A549 (cell line): ENCODE data around the gene ALPP. TPM values are rescaled to one million over a fixed set of nuclear protein-coding genes. Genes with fewer than 3 reads are reported as not detected.
A peak's percentile ranks its signal among the peaks of the same experiment; 100 is the strongest.
"Not testable (repeated sequence)": the region's sequence is repeated elsewhere in the genome, so short reads cannot be mapped to it uniquely, and the experiment has no call there.

Source experiments
- ATAC-seq, 2 experiments: fragments of 200-7000 bp in 1 of 2; fragments of >200 bp in 1 of 2; cut with Nextera tagmentation in 1 of 2; cut with Tn5 transposase in 1 of 2; 3 replicates each; pipeline versions ENCODE4 v1.8.0 to v1.9.1; 2018 to 2020; ENCODE audit warnings: mild to moderate bottlenecking in 1 of 2, moderate library complexity in 1 of 2
- CTCF ChIA-PET: fragments of 300-600 bp; sonication (Branson Sonifier 250); formaldehyde crosslinking; extraction: SDS; loops from one replicate; lab custom pipeline; 2021; ENCODE audit warnings: antibody characterized with exemption, inconsistent platforms; lab: Yijun Ruan, JAX
- POLR2A ChIA-PET: fragments of 350-600 bp; formaldehyde crosslinking; extraction: SDS; loops from one replicate; lab custom pipeline; 2021; ENCODE audit warnings: antibody characterized with exemption, inconsistent platforms; lab: Yijun Ruan, JAX
- DNase-seq, 2 experiments: peaks; one replicate each; pipeline versions ENCODE4 v3.0.0 to v3.0.0-alpha.2; 2011 to 2016; ENCODE audit warnings: low read depth in 1 of 2, low spot score in 1 of 2
- FAIRE-seq: peaks from 2 replicates; lab custom pipeline; 2011; peaks lifted over from hg19 to GRCh38; lab: Jason Lieb, UNC
- H3K27ac ChIP-seq, 2 experiments: fragments of >200 bp; sonication (Bioruptor Twin); formaldehyde crosslinking; 3 replicates each; pipeline ENCODE4 v1.5.1; 2016 to 2017
- H3K4me1 ChIP-seq: fragments of >200 bp; sonication (Bioruptor Twin); formaldehyde crosslinking; 3 replicates; pipeline ENCODE4 v1.6.1; 2016
- H3K4me2 ChIP-seq: fragments of >200 bp; sonication (Bioruptor Twin); formaldehyde crosslinking; 3 replicates; pipeline ENCODE4 v1.6.1; 2016
- H3K4me3 ChIP-seq: fragments of >200 bp; sonication (Bioruptor Twin); formaldehyde crosslinking; 3 replicates; pipeline ENCODE4 v1.5.1; 2016
- H3K9me3 ChIP-seq: fragments of >200 bp; sonication (Bioruptor Twin); formaldehyde crosslinking; 3 replicates; pipeline ENCODE4 v1.6.1; 2016
- BHLHE40 ChIP-seq: IDR thresholded peaks from 2 replicates; pipeline ENCODE4 v1.6.1; 2012; ENCODE audit warnings: low read depth, low read length, inconsistent platforms
- CHD2 ChIP-seq: fragments of 150-350 bp; IDR thresholded peaks from 2 replicates; pipeline ENCODE4 v1.6.1; 2014; ENCODE audit warnings: low read length; ENCODE audit not compliant: partially characterized antibody
- ESRRA ChIP-seq: fragments of 150-350 bp; IDR thresholded peaks from 2 replicates; pipeline ENCODE4 v1.6.1; 2014; ENCODE audit warnings: mild to moderate bottlenecking, low read length, borderline replicate concordance
- FOSB ChIP-seq: fragments of 250-450 bp; sonication (Bioruptor Pico); IDR thresholded peaks from 2 replicates; pipeline ENCODE4 v1.5.0; 2020; ENCODE audit warnings: mild to moderate bottlenecking, moderate library complexity
- FOSL2 ChIP-seq, 2 experiments: fragments of 450-650 bp in 1 of 2; fragments of >200 bp in 1 of 2; sonication (Bioruptor Twin) in 1 of 2; formaldehyde crosslinking; IDR thresholded peaks; 2 replicates each; pipeline versions ENCODE4 v1.5.0 to v1.6.1; 2016 to 2020; ENCODE audit warnings: mild to moderate bottlenecking in 1 of 2, moderate library complexity in 1 of 2
- FOXS1 ChIP-seq: fragments of 250-450 bp; sonication (Bioruptor Pico); IDR thresholded peaks from 2 replicates; pipeline ENCODE4 v1.5.0; 2020; ENCODE audit warnings: mild to moderate bottlenecking, moderate library complexity
- GATA3 ChIP-seq: IDR thresholded peaks from 2 replicates; pipeline ENCODE4 v1.6.1; 2012; ENCODE audit warnings: borderline replicate concordance
- HDAC2 ChIP-seq: fragments of 200-600 bp; sonication (generic); IDR thresholded peaks from 2 replicates; pipeline ENCODE4 v1.6.1; 2016
- HOXA7 ChIP-seq: fragments of 250-450 bp; sonication (Bioruptor Pico); IDR thresholded peaks from 2 replicates; pipeline ENCODE4 v1.5.0; 2020; ENCODE audit warnings: mild to moderate bottlenecking, moderate library complexity
- HOXB5 ChIP-seq: fragments of 250-450 bp; sonication (Bioruptor Pico); IDR thresholded peaks from 2 replicates; pipeline ENCODE4 v1.5.0; 2020; ENCODE audit warnings: mild to moderate bottlenecking, moderate library complexity
- KDM5A ChIP-seq: fragments of 200-600 bp; sonication (generic); IDR thresholded peaks from 2 replicates; pipeline ENCODE4 v1.6.1; 2016; ENCODE audit warnings: antibody characterized with exemption, mild to moderate bottlenecking
- MAFK ChIP-seq: fragments of 450-650 bp; IDR thresholded peaks from 2 replicates; pipeline ENCODE4 v1.6.1; 2014; ENCODE audit not compliant: partially characterized antibody
- MAX ChIP-seq: IDR thresholded peaks from 2 replicates; pipeline ENCODE4 v1.6.1; 2012
- MYC ChIP-seq: IDR thresholded peaks from 2 replicates; pipeline ENCODE4 v1.6.1; 2012; ENCODE audit warnings: mild to moderate bottlenecking, inconsistent platforms, low read length, improper control_type of control experiment, borderline replicate concordance
- NPAS2 ChIP-seq: fragments of 250-450 bp; sonication (Bioruptor Pico); IDR thresholded peaks from 2 replicates; pipeline ENCODE4 v1.8.0; 2022; ENCODE audit warnings: mild to moderate bottlenecking, moderate library complexity, borderline replicate concordance
- POLR2A ChIP-seq: IDR thresholded peaks from 2 replicates; pipeline ENCODE4 v1.6.1; 2012; ENCODE audit warnings: mild to moderate bottlenecking, low read length
- REST ChIP-seq: fragments of 200-600 bp; sonication (generic); IDR thresholded peaks from 2 replicates; pipeline ENCODE4 v1.6.1; 2016; ENCODE audit warnings: antibody characterized with exemption, mild to moderate bottlenecking, moderate library complexity
- TP53 ChIP-seq: fragments of 250-450 bp; sonication (Bioruptor Pico); IDR thresholded peaks from 2 replicates; pipeline ENCODE4 v1.5.0; 2021; ENCODE audit warnings: mild to moderate bottlenecking, moderate library complexity
- ZSCAN20 ChIP-seq: fragments of 250-450 bp; sonication (Bioruptor Pico); IDR thresholded peaks from 2 replicates; pipeline ENCODE4 v1.8.0; 2022; ENCODE audit warnings: mild to moderate bottlenecking, moderate library complexity
- WGBS: methylation state at CpG from one replicate; pipeline ENCODE4 v1.1.6; 2017; ENCODE audit errors: missing lambda C conversion rate; 5-methylcytosine and 5-hydroxymethylcytosine counted together
- polyA plus RNA-seq, 4 experiments: library from polyadenylated mRNA; depleted of rRNA in 3 of 4; stranded (reverse); fragments of >200 nt; fragmentation: RNase III in 1 of 4; extraction: RNeasy Plus Mini Kit Qiagen cat#74134 plus additional on column Dnase treatment in 1 of 4; gene quantifications; 2 replicates in 3 of 4; 3 replicates in 1 of 4; pipeline ENCODE4 v1.2.3, GENCODE V29; 2011 to 2017
- TF ChIP-seq, protein P1 (sequence below): fragments of 250-450 bp; sonication (Bioruptor Pico); IDR thresholded peaks from 2 replicates; pipeline ENCODE4 v1.5.0; 2020; ENCODE audit warnings: low read depth, mild to moderate bottlenecking, moderate library complexity

The ALPP gene
- polyA plus RNA-seq, 2 of the 4 experiments (the other 2 are of a cell fraction), result 0.10 to 0.31 TPM

- H3K27ac ChIP-seq, result no peak overlapping the region
- H3K4me2 ChIP-seq, result no peak overlapping the region
- H3K9me3 ChIP-seq, result no peaks in the 10 kb centered on the region
- WGBS, result 86% methylated on average over 9 of the region's 11 CpGs
- no peak for ATAC-seq
- no peak for DNase-seq
- no peak for FAIRE-seq
- H3K4me1 ChIP-seq, result no peaks in the 10 kb centered on the region
- no peak overlapping the region for H3K4me3 ChIP-seq
- ChIA-PET CTCF (interaction anchor here (0.8 kb wide), 1 partner anchor 506 kb away, joined by 3 read pairs; no protein-coding TSS in a partner anchor), POLR2A (no interaction called here)
- TF ChIP-seq FOSB (no peak), FOSL2 (IDR thresholded peaks at IDR 0.05) (no peak), FOSL2 (CRISPR knock-in tag; IDR thresholded peaks at IDR 0.05) (no peak), NPAS2 (CRISPR knock-in tag) (no peak)
These were observed 27.5 kb downstream of the ALPP start for GRCh38 chr2:232405943-232406510.

- ChIA-PET CTCF (no interaction called here), POLR2A (no interaction called here)
- Histone ChIP-seq H3K4me3 (no peak within 1 kb of the TSS), H3K4me1 (no peaks in the 10 kb centered on the region), H3K27ac (no peak within 1 kb of the TSS), H3K9me3 (no peaks in the 10 kb centered on the region), H3K4me2 (no peak within 1 kb of the TSS)
- 79% methylated on average over 13 of the region's 17 CpGs for WGBS
- FAIRE-seq (no peak), ATAC-seq (0 out of 6 replicates have a peak, but pooled peaks of 1 of the 2 experiments have one; percentile 35), DNase-seq (no peak)
- TF ChIP-seq, protein P1, sequence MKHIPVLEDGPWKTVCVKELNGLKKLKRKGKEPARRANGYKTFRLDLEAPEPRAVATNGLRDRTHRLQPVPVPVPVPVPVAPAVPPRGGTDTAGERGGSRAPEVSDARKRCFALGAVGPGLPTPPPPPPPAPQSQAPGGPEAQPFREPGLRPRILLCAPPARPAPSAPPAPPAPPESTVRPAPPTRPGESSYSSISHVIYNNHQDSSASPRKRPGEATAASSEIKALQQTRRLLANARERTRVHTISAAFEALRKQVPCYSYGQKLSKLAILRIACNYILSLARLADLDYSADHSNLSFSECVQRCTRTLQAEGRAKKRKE (CRISPR knock-in tag), result no peak
- TF ChIP-seq ZSCAN20, result no peak
- no peak for TF ChIP-seq ESRRA
- TF ChIP-seq KDM5A, result no peak
- TF ChIP-seq POLR2A, result no peak
- no peak for TF ChIP-seq TP53
- no peak for TF ChIP-seq REST
- TF ChIP-seq HOXA7 (CRISPR knock-in tag), result no peak
- no peak for TF ChIP-seq GATA3
- no peak for TF ChIP-seq MYC
- no peak for TF ChIP-seq HOXB5
- no peak for TF ChIP-seq BHLHE40
- TF ChIP-seq MAX, result no peak
- TF ChIP-seq FOSL2 (IDR thresholded peaks at IDR 0.05), result no peak
- TF ChIP-seq FOSL2 (CRISPR knock-in tag; IDR thresholded peaks at IDR 0.05), result no peak
- no peak for TF ChIP-seq HDAC2
- no peak for TF ChIP-seq MAFK
- TF ChIP-seq FOXS1 (CRISPR knock-in tag), result no peak
- no peak for TF ChIP-seq CHD2
These were observed 28.2 kb downstream of the ALPP start, which contains the start of gene ALPG for GRCh38 chr2:232406556-232407310. ALPG (plus strand) TSS chr2:232406844; CDS start chr2:232406895, 51 bp downstream.

DNA sequence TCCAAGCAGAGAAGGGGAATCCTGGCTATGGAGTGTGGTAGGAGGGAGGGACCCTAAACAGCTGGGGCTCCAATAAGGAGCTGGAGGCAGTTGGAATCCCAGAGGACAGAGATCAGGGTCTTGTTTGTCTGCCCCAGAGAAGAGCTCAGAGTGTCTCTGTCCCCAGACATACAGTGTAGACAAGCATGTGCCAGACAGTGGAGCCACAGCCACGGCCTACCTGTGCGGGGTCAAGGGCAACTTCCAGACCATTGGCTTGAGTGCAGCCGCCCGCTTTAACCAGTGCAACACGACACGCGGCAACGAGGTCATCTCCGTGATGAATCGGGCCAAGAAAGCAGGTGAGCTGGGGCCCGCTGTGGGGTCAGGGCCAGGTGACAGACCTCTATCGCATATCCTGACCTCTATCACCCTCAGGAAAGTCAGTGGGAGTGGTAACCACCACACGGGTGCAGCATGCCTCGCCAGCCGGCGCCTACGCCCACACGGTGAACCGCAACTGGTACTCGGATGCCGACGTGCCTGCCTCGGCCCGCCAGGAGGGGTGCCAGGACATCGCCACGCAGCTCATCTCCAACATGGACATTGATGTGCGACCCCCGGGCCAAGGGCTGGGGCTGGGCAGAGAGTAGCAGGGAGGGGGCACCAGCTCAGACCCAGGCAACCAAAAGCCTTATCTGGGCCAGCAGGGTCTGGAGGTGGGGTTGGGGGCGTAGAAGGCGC lies 29.0 kb downstream of the ALPP start:
- DNase-seq, H3K4me3 ChIP-seq, H3K4me1 ChIP-seq, H3K4me2 ChIP-seq, H3K9me3 ChIP-seq, H3K27ac ChIP-seq, POLR2A ChIA-PET, FAIRE-seq, CTCF ChIA-PET: not testable (repeated sequence)
- whole genome bisulfite sequencing, result 87% methylated on average over 25 of the region's 30 CpGs
- 0 out of 6 replicates have a peak, but pooled peaks of 1 of the 2 experiments have one; percentile 22 for ATAC-seq

- H3K27ac ChIP-seq, H3K4me1 ChIP-seq, ATAC-seq, DNase-seq, FAIRE-seq, CTCF ChIA-PET, H3K4me2 ChIP-seq, POLR2A ChIA-PET, H3K4me3 ChIP-seq, H3K9me3 ChIP-seq: not testable (repeated sequence)
- WGBS, result 65% methylated on average over 4 of the region's 10 CpGs
These were observed 29.7 kb downstream of the ALPP start for GRCh38 chr2:232408269-232408668.

DNA sequence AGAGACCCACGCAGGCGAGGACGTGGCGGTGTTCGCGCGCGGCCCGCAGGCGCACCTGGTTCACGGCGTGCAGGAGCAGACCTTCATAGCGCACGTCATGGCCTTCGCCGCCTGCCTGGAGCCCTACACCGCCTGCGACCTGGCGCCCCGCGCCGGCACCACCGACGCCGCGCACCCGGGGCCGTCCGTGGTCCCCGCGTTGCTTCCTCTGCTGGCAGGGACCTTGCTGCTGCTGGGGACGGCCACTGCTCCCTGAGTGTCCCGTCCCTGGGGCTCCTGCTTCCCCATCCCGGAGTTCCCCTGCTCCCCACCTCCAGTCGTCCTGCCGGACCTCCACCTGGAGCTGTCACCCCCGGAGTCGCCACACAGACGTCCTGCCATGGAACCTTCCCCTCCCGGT lies 31.1 kb downstream of the ALPP start:
- H3K9me3 ChIP-seq, CTCF ChIA-PET, DNase-seq, H3K4me1 ChIP-seq, H3K4me2 ChIP-seq, ATAC-seq, H3K27ac ChIP-seq, POLR2A ChIA-PET, H3K4me3 ChIP-seq, FAIRE-seq: not testable (repeated sequence)
- 83% methylated on average over 33 of the region's 40 CpGs for WGBS
